Stimulated activated CD8-positive, alpha-beta memory T cell treated with anti-CD3 and anti-CD28 coated beads, Interleukin-4, amount 100 ng/mL, for 24 hours (primary cell): Measurements from ENCODE around the gene ZNF683.
"Not testable (repeated sequence)": the region's sequence is repeated elsewhere in the genome, so short reads cannot be mapped to it uniquely, and the experiment has no call there.

Experiments
- DNase-seq: peaks from one replicate; pipeline ENCODE4 v3.0.0-alpha.2; 2020; ENCODE audit warnings: low read depth

Gene ZNF683

GRCh38 chr1:26385063-26385462 is 12.5 kb upstream of the ZNF683 start:
- not testable (repeated sequence) for DNase-seq

GRCh38 chr1:26384076-26384475 is 11.5 kb upstream of the ZNF683 start:
- no peak for DNase-seq

- no peak for DNase-seq
Measured at GRCh38 chr1:26378879-26379251, 6.3 kb upstream of the ZNF683 start.

- peak; percentile 76 for DNase-seq
Measured at GRCh38 chr1:26378088-26378878, 5.7 kb upstream of the ZNF683 start.

- no peak for DNase-seq
Measured at GRCh38 chr1:26376050-26376449, 3.5 kb upstream of the ZNF683 start.

- DNase-seq, result no peak
Measured at GRCh38 chr1:26375081-26375480, 2.5 kb upstream of the ZNF683 start.

- DNase-seq, result not testable (repeated sequence)
Measured at GRCh38 chr1:26374361-26374760, 1.8 kb upstream of the ZNF683 start.

- no peak for DNase-seq
Measured at GRCh38 chr1:26373789-26374188, 1.2 kb upstream of the ZNF683 start.

GRCh38 chr1:26373281-26373680 is 731 bp upstream of the ZNF683 start:
- no peak for DNase-seq

GRCh38 chr1:26372039-26372438 is 511 bp downstream of the ZNF683 start:
- DNase-seq, result no peak

GRCh38 chr1:26370591-26371382 is 1.8 kb downstream of the ZNF683 start:
- DNase-seq, result no peak

GRCh38 chr1:26368486-26368885 is 4.1 kb downstream of the ZNF683 start:
- no peak for DNase-seq

GRCh38 chr1:26368006-26368405 is 4.5 kb downstream of the ZNF683 start:
- DNase-seq, result no peak

- DNase-seq, result no peak
Measured at GRCh38 chr1:26367441-26367840, 5.1 kb downstream of the ZNF683 start.

GRCh38 chr1:26364956-26365355 is 7.6 kb downstream of the ZNF683 start:
- no peak for DNase-seq

GRCh38 chr1:26363549-26364448 is 8.8 kb downstream of the ZNF683 start:
- peak; percentile 81 for DNase-seq

- no peak for DNase-seq
Measured at GRCh38 chr1:26362331-26362730, 10.2 kb downstream of the ZNF683 start.

- DNase-seq, result no peak
Measured at GRCh38 chr1:26361605-26362122, 10.9 kb downstream of the ZNF683 start.

GRCh38 chr1:26360807-26361604 is 11.5 kb downstream of the ZNF683 start:
- DNase-seq, result no peak

GRCh38 chr1:26359981-26360806 is 12.4 kb downstream of the ZNF683 start:
- DNase-seq, result peak; percentile 32
